ENCODE measurements around the gene TDRD9. TPM values are rescaled to one million over a fixed set of nuclear protein-coding genes. Genes with fewer than 3 reads are reported as not detected.

Gene TDRD9
- total and polyA plus RNA-seq, 2 of the 4 experiments (the other 2 are of a cell fraction), result 0.07 to 0.18 TPM

DNA sequence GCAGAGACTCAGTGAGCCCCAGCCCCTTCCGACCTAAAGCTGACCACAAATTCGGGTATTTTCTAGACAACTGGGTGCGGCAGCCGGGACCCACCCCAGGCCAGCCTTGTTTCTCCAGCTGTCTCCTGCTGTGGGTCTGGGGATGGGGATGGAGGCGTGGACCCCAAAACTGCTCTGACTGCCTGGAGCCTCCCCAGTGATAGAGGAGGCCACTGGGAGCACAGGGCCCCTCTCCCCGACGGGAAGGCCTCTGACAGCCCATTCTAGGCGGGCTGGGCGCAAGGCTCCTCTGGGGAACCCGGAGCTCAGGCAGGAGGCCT, 38.2 kb upstream of the TDRD9 start:
- H3K18ac ChIP-seq (ENCODE audit: low read depth, low read length), result no peak overlapping the region
- no peak overlapping the region for H2AK5ac ChIP-seq (ENCODE audit: low read depth, low read length)
- H4K5ac ChIP-seq (ENCODE audit: low read depth, low read length), result no peak overlapping the region
- in situ Hi-C loops (cut with MboI; ENCODE audit: low sequenced_read_pairs) (no loop called here), dilution Hi-C loops (cut with HindIII; ENCODE audit: low sequenced_read_pairs, unreplicated experiment) (no loop called here), intact Hi-C loops (cut with micrococcal nuclease) (no loop called here)
- no peak overlapping the region for H2AFZ ChIP-seq (replicated peaks; ENCODE audit: low read length, poor library complexity)
- ChIA-PET POLR2A (ENCODE audit: unreplicated experiment) (no interaction called here), CTCF (interaction anchor here (0.6 kb wide), 1 partner anchor 73 kb away, joined by 4 read pairs; no protein-coding TSS in a partner anchor)
- no peaks in the 10 kb centered on the region for H4K20me1 ChIP-seq (ENCODE audit: insufficient read depth, low read length)
- H2BK20ac ChIP-seq (ENCODE audit: low read depth, low read length), result no peak overlapping the region
- H4K8ac ChIP-seq (ENCODE audit: low read depth in 2 of 2, low read length in 2 of 2), result no peak overlapping the region
- no peak overlapping the region for H3K14ac ChIP-seq (replicated peaks; ENCODE audit: low read depth, low read length)
- ATAC-seq (ENCODE audit: low read depth) (no peak), DNase-seq (no peak)
- H2BK120ac ChIP-seq (ENCODE audit: low read depth, low read length), result no peak overlapping the region
- no peak overlapping the region for H2BK15ac ChIP-seq (ENCODE audit: low read depth, low read length)
- H4K91ac ChIP-seq (ENCODE audit: insufficient read depth, low read depth, low read length), result no peak overlapping the region
- no peak overlapping the region for H3K56ac ChIP-seq (ENCODE audit: extremely low read depth, insufficient read depth, low read length)
- no peak overlapping the region for H3K9ac ChIP-seq (ENCODE audit: low read depth, low read length)
- no peaks in the 10 kb centered on the region for H3K9me1 ChIP-seq (ENCODE audit: insufficient read depth, low read length)
- H3K27me3 ChIP-seq (ENCODE audit: control insufficient read depth, insufficient read depth, low read length), result peaks cover 7% of the 10 kb centered on the region; the same call in 1 of the 2 replicates
- no peaks in the 10 kb centered on the region for H3K79me1 ChIP-seq (ENCODE audit: low read depth in 1 of 2, low read length in 2 of 2)
- H3K4me1 ChIP-seq (ENCODE audit: control insufficient read depth, insufficient read depth, low read length), result no peaks in the 10 kb centered on the region; the same call in 1 of the 2 replicates
- H3K4me2 ChIP-seq (ENCODE audit: low read depth, low read length), result no peak overlapping the region
- no peak overlapping the region for H3K27ac ChIP-seq (ENCODE audit: insufficient read depth, low read length)
- TF ChIP-seq MAZ (IDR thresholded peaks at IDR 0.05; ENCODE audit: borderline replicate concordance, low read depth, low read length) (no peak), CHD1 (IDR thresholded peaks at IDR 0.05; ENCODE audit: low read depth, low read length) (no peak), RAD21 (IDR thresholded peaks at IDR 0.05; ENCODE audit: low read length) (no peak), POLR2A (IDR thresholded peaks at IDR 0.05; ENCODE audit: low read depth, low read length) (no peak), RCOR1 (IDR thresholded peaks at IDR 0.05; ENCODE audit: insufficient replicate concordance, low read length) (no peak), CEBPB (IDR thresholded peaks at IDR 0.05; ENCODE audit: low read depth, low read length) (no peak), FOS (IDR thresholded peaks at IDR 0.05; ENCODE audit: low read depth, low read length) (no peak), MXI1 (IDR thresholded peaks at IDR 0.05; ENCODE audit: borderline replicate concordance, low read depth, low read length) (no peak), BHLHE40 (IDR thresholded peaks at IDR 0.05; ENCODE audit: low read depth, low read length) (no peak), NFE2L2 (IDR thresholded peaks at IDR 0.05; ENCODE audit: low read depth, low read length) (no peak), RFX5 (IDR thresholded peaks at IDR 0.05; ENCODE audit: low read depth, low read length) (no peak), SMC3 (IDR thresholded peaks at IDR 0.05; ENCODE audit: low read depth, low read length) (no peak), MAFK (IDR thresholded peaks at IDR 0.05; ENCODE audit: low read depth, low read length) (no peak)
- TF ChIP-seq, protein P1, sequence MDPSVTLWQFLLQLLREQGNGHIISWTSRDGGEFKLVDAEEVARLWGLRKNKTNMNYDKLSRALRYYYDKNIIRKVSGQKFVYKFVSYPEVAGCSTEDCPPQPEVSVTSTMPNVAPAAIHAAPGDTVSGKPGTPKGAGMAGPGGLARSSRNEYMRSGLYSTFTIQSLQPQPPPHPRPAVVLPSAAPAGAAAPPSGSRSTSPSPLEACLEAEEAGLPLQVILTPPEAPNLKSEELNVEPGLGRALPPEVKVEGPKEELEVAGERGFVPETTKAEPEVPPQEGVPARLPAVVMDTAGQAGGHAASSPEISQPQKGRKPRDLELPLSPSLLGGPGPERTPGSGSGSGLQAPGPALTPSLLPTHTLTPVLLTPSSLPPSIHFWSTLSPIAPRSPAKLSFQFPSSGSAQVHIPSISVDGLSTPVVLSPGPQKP (IDR thresholded peaks at IDR 0.05; ENCODE audit: borderline replicate concordance, low read depth, low read length), result no peak
- TF ChIP-seq, protein P2, sequence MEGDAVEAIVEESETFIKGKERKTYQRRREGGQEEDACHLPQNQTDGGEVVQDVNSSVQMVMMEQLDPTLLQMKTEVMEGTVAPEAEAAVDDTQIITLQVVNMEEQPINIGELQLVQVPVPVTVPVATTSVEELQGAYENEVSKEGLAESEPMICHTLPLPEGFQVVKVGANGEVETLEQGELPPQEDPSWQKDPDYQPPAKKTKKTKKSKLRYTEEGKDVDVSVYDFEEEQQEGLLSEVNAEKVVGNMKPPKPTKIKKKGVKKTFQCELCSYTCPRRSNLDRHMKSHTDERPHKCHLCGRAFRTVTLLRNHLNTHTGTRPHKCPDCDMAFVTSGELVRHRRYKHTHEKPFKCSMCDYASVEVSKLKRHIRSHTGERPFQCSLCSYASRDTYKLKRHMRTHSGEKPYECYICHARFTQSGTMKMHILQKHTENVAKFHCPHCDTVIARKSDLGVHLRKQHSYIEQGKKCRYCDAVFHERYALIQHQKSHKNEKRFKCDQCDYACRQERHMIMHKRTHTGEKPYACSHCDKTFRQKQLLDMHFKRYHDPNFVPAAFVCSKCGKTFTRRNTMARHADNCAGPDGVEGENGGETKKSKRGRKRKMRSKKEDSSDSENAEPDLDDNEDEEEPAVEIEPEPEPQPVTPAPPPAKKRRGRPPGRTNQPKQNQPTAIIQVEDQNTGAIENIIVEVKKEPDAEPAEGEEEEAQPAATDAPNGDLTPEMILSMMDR (conservative IDR thresholded peaks at IDR 0.05; ENCODE audit: low read depth, low read length), result no peak
- TF ChIP-seq, protein P3, sequence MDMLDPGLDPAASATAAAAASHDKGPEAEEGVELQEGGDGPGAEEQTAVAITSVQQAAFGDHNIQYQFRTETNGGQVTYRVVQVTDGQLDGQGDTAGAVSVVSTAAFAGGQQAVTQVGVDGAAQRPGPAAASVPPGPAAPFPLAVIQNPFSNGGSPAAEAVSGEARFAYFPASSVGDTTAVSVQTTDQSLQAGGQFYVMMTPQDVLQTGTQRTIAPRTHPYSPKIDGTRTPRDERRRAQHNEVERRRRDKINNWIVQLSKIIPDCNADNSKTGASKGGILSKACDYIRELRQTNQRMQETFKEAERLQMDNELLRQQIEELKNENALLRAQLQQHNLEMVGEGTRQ (IDR thresholded peaks at IDR 0.05; ENCODE audit: low read depth, low read length), result no peak
- H2BK5ac ChIP-seq (ENCODE audit: low read depth, low read length, poor library complexity, severe bottlenecking), result no peak overlapping the region
- H3K4ac ChIP-seq (ENCODE audit: low read depth, low read length), result no peak overlapping the region
- H3K9me3 ChIP-seq (ENCODE audit: control insufficient read depth, insufficient read depth, low read length), result no peaks in the 10 kb centered on the region
- BruUV-seq (replicated peaks), result no TSS peak
- no peak overlapping the region for H2AK9ac ChIP-seq (replicated peaks; ENCODE audit: low read depth, low read length, poor library complexity)
- H3K36me3 ChIP-seq (ENCODE audit: control insufficient read depth, insufficient read depth, low read length), result no peaks in the 10 kb centered on the region
- no peak overlapping the region for H3K4me3 ChIP-seq (ENCODE audit: insufficient read depth, low read depth, low read length)
- H3K23ac ChIP-seq (ENCODE audit: low read depth, low read length), result no peak overlapping the region
- 65% methylated on average over 2 of the region's 10 CpGs; no CpG with 5 or more reads in 1 of the 2 experiments for WGBS, 2 experiments (ENCODE audit: extremely low coverage in 2 of 2, insufficient read length in 1 of 2)

Data from IMR-90 (cell line).